GM12892 (cell line): ENCODE data around the gene OTOGL.
"Not testable (repeated sequence)": the region's sequence is repeated elsewhere in the genome, so short reads cannot be mapped to it uniquely, and the experiment has no call there.

ENCODE experiments used
- DNase-seq: peaks from one replicate; pipeline ENCODE4 v3.0.0; 2011; ENCODE audit not compliant: insufficient read length
- FAIRE-seq: peaks from 2 replicates; lab custom pipeline; 2011; peaks lifted over from hg19 to GRCh38; lab: Jason Lieb, UNC
- POLR2A ChIP-seq: IDR thresholded peaks from 2 replicates; pipeline ENCODE4 v1.6.1; 2011; ENCODE audit warnings: low read depth, low read length, control low read depth
- POLR2AphosphoS5 ChIP-seq: IDR thresholded peaks from 2 replicates; pipeline ENCODE4 v1.6.1; 2011; ENCODE audit warnings: low read depth, low read length, control low read depth
- TAF1 ChIP-seq: IDR thresholded peaks from 2 replicates; pipeline ENCODE4 v1.6.1; 2011; ENCODE audit warnings: low read depth, mild to moderate bottlenecking, control low read depth, low read length, borderline replicate concordance

OTOGL gene

GRCh38 chr12:80299976-80300375, 200.6 kb downstream of the OTOGL start:
- peak; percentile 6 for DNase-seq
- TF ChIP-seq POLR2A (no peak), POLR2AphosphoS5 (no peak), TAF1 (no peak)
- peak; percentile 71 for FAIRE-seq

GRCh38 chr12:80307436-80307835, 208.1 kb downstream of the OTOGL start:
- FAIRE-seq, DNase-seq: not testable (repeated sequence)

- DNase-seq (no peak), FAIRE-seq (no peak)
- TF ChIP-seq POLR2A = no peak
- TF ChIP-seq TAF1 = no peak
- TF ChIP-seq POLR2AphosphoS5 = no peak
Measured at GRCh38 chr12:80313209-80313608, 213.9 kb downstream of the OTOGL start.

GRCh38 chr12:80314741-80315140, 215.4 kb downstream of the OTOGL start:
- FAIRE-seq = no peak
- no peak for TF ChIP-seq POLR2AphosphoS5
- no peak for TF ChIP-seq POLR2A
- no peak for TF ChIP-seq TAF1

GRCh38 chr12:80316222-80316621, 216.9 kb downstream of the OTOGL start:
- DNase-seq = no peak
- FAIRE-seq = no peak
- no peak for TF ChIP-seq POLR2A
- no peak for TF ChIP-seq TAF1
- no peak for TF ChIP-seq POLR2AphosphoS5

More at GRCh38 chr12:80314741-80315140, 215.4 kb downstream of the OTOGL start:
- DNase-seq = no peak

- no peak for TF ChIP-seq POLR2AphosphoS5
- no peak for TF ChIP-seq TAF1
- no peak for TF ChIP-seq POLR2A
- DNase-seq (no peak), FAIRE-seq (no peak)
Measured at GRCh38 chr12:80317307-80317706, 218.0 kb downstream of the OTOGL start.

GRCh38 chr12:80317899-80318298, 218.6 kb downstream of the OTOGL start:
- no peak for FAIRE-seq
- no peak for DNase-seq
- TF ChIP-seq TAF1 (no peak), POLR2A (no peak), POLR2AphosphoS5 (no peak)

GRCh38 chr12:80320121-80320678, 220.9 kb downstream of the OTOGL start:
- no peak for DNase-seq
- TF ChIP-seq POLR2AphosphoS5 (no peak), POLR2A (no peak), TAF1 (no peak)
- no peak for FAIRE-seq

- no peak for FAIRE-seq
- no peak for DNase-seq
- TF ChIP-seq POLR2A = no peak
- no peak for TF ChIP-seq TAF1
- TF ChIP-seq POLR2AphosphoS5 = no peak
Measured at GRCh38 chr12:80321653-80322052, 222.3 kb downstream of the OTOGL start.

- DNase-seq = no peak
- FAIRE-seq = no peak
Measured at GRCh38 chr12:80325167-80325959, 226.0 kb downstream of the OTOGL start.

GRCh38 chr12:80332827-80333226, 233.5 kb downstream of the OTOGL start:
- FAIRE-seq = no peak
- no peak for TF ChIP-seq POLR2AphosphoS5
- no peak for TF ChIP-seq POLR2A
- TF ChIP-seq TAF1 = no peak
- no peak for DNase-seq

More at GRCh38 chr12:80325167-80325959, 226.0 kb downstream of the OTOGL start:
- TF ChIP-seq TAF1 = no peak
- no peak for TF ChIP-seq POLR2A
- TF ChIP-seq POLR2AphosphoS5 = no peak

GRCh38 chr12:80352474-80352873, 253.1 kb downstream of the OTOGL start:
- TF ChIP-seq POLR2AphosphoS5 = no peak
- TF ChIP-seq TAF1 = no peak
- TF ChIP-seq POLR2A = no peak
- no peak for DNase-seq
- FAIRE-seq = no peak
